NB4 (cell line): Measurements from ENCODE around the gene PHF12.

Source experiments
- MYC ChIP-seq: IDR thresholded peaks from 2 replicates; pipeline ENCODE4 v1.6.1; 2011; ENCODE audit warnings: low read depth, low read length
- POLR2A ChIP-seq: IDR thresholded peaks from 2 replicates; pipeline ENCODE4 v1.6.1; 2011; ENCODE audit warnings: mild to moderate bottlenecking; ENCODE audit not compliant: insufficient read length; ENCODE audit errors: extremely low read depth
- TF ChIP-seq, protein P1 (sequence below): IDR thresholded peaks from one replicate; pipeline ENCODE4 v1.5.1; 2012; ENCODE audit warnings: low read depth, low read length
- TF ChIP-seq, protein P2 (sequence below): IDR thresholded peaks from 2 replicates; pipeline ENCODE4 v1.6.1; 2011; ENCODE audit warnings: low read depth, low read length

DNA sequence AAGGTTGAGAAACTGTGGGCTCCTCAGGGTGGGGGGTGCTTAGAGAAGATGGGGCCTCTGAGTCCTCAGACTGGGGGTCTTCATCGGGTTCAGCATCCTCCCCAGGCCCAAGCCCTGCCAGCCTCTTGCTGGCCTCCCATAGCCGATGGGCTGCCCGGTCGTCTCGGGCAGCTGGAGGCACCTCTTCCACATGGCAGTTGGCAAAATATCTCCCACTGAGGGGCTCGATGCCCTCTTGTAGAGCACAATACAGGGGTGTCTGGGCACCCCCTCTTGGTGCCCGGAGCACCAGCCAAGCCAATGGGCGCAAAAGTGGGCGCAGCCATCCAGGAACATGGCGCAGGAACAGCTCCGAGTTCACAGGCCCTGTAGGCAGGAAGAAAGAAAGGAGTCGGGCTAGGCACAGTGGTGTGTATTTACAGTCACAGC lies 52.8 kb downstream of the PHF12 start:
- no peak for TF ChIP-seq POLR2A
- TF ChIP-seq, protein P1, sequence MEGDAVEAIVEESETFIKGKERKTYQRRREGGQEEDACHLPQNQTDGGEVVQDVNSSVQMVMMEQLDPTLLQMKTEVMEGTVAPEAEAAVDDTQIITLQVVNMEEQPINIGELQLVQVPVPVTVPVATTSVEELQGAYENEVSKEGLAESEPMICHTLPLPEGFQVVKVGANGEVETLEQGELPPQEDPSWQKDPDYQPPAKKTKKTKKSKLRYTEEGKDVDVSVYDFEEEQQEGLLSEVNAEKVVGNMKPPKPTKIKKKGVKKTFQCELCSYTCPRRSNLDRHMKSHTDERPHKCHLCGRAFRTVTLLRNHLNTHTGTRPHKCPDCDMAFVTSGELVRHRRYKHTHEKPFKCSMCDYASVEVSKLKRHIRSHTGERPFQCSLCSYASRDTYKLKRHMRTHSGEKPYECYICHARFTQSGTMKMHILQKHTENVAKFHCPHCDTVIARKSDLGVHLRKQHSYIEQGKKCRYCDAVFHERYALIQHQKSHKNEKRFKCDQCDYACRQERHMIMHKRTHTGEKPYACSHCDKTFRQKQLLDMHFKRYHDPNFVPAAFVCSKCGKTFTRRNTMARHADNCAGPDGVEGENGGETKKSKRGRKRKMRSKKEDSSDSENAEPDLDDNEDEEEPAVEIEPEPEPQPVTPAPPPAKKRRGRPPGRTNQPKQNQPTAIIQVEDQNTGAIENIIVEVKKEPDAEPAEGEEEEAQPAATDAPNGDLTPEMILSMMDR = no peak
- TF ChIP-seq, protein P2, sequence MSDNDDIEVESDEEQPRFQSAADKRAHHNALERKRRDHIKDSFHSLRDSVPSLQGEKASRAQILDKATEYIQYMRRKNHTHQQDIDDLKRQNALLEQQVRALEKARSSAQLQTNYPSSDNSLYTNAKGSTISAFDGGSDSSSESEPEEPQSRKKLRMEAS = no peak
- TF ChIP-seq MYC = no peak
